DMS 273 (cell line): Measurements from ENCODE around the gene THADA.
"Not testable (repeated sequence)": the region's sequence is repeated elsewhere in the genome, so short reads cannot be mapped to it uniquely, and the experiment has no call there.

Experiments used
- DNase-seq: peaks from one replicate; lab custom pipeline; 2025; ENCODE audit not compliant: unreplicated experiment; lab: John Stamatoyannopoulos, UW

The THADA gene

GRCh38 chr2:43198263-43198662 lies 397.6 kb downstream of the THADA start:
- no peak for DNase-seq

- DNase-seq = no peak
Observed at GRCh38 chr2:43197588-43197896, 398.3 kb downstream of the THADA start.

GRCh38 chr2:43196768-43197587 lies 398.9 kb downstream of the THADA start:
- DNase-seq = no peak

- no peak for DNase-seq
Observed at GRCh38 chr2:43194121-43194869, 401.5 kb downstream of the THADA start.

DNA sequence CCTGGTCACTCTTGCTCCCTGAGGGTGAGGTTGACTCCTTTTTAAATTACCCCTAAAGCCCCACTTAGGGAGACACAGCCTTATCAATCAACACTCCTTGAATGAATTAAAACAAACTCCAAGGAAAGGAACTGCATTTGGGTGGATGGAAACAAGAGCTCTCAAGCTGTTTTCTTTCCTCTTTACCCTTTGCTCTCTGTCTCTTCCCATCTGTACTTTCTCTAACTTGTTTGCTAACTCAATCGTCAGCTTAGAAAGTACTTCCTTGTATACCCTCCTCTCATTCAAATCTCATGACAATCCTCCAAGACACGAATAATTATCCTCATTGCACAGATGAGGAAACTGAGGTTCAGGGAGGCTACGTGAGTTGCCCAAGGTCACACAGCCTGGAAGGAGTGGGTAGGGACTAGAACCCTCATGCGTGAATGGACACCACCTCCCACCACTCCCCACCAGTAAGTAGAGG lies 402.2 kb downstream of the THADA start:
- DNase-seq = no peak

DNA sequence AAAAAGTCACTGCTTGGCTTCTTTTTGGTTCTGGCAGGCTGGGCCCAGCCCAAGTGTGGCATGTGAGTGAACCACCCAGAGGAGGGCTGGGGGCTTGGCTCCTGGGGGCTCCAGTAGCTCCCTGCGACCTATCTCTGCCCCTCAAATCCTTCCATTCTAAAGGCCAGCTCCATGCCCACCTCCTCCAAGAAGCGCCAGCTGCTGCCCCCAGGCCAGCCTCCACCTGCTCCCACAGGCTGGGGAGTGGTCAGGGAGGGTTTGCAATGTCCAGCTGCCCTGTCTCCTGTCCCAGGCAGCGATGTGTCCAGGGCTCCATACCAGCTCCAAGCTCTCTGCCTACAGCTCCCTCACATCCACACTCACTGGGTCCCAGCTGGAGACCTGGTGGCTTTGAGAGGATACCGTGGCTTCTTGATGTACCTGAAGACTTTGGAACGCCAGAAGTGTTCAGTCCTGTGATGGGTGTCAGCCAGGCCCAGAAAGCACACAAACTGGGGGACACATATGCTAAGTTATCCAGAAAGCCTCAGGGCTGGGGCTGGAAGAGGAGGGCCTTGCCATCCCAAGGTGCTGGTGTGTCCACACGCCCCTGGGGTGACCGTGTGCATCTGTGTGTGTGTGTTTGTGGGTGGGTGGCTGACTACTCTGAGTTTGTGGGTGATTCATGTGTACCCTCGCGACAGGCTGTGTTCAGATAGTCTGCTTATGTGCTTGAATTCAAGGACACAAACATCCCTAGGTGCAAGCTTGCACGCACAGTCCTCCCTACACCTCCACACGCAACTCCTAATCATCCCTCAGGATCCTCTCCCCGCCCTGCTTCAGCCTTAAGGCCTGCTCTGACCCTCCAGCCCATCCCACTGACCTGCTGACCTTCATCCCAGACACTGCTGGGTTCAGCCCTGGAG lies 402.8 kb downstream of the THADA start:
- no peak for DNase-seq

DNA sequence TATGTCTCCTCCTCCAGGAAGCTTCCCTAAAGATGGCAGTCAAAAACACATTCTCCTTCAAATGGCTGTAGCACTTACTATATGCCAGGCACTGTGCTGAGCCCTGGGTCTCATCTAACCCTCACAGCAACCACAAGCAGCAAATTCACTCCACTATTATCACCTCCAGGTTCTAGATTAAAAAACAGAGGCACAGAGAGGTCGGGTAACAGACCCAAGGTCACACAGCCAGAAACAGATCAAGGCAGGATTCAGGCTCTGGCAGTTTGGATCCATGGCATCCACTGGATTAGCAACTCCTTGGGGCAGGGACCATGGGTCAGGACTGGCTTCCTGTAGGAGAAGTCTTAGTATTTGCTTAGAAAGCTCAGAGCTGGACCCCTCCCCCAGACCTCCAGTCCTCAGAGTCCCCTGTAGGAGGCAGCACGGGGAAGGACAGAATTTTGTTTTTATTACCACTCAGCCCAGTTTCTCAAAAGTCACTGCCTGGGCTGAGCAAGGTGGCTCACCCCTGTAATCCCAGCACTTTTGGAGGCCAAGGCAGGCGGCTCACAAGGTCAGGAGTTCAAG lies 403.8 kb downstream of the THADA start:
- no peak for DNase-seq

DNA sequence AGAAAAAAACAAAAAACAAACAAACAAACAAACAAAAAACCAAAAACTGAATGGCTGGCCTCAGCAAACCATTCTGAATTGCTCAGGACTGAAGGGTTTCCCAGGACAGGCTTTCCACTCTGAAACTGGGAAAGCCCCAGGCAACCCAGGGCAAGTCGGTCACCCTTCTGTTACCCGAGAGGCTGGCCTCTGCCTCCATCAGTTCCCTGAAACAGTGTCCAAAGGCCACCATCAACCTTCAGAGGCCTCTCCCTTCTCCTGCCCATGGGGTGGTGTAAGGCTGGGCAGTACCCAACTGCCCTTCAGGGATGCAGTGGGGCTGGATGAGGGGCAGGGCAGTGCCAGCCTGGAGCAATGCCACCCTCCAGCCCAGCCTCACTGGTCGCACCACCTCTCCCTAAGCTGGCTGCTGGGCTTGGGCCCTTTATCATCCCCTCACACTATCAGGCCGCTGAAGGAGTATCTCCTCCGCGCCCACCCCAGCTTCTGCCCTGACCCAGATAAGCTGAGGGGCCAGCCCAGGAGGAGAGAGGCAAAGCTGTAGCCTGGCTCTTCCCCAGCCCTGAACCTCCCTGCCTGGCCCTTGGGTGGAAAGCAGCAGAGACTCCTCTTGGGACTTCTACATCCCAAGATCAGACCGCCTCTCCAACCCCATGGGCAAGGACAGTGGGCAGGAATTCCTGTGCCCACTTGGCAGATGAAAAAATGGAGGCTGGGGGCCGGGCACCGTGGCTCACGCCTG lies 405.4 kb downstream of the THADA start:
- DNase-seq = no peak

- not testable (repeated sequence) for DNase-seq
Observed at GRCh38 chr2:43189861-43190260, 406.0 kb downstream of the THADA start.

DNA sequence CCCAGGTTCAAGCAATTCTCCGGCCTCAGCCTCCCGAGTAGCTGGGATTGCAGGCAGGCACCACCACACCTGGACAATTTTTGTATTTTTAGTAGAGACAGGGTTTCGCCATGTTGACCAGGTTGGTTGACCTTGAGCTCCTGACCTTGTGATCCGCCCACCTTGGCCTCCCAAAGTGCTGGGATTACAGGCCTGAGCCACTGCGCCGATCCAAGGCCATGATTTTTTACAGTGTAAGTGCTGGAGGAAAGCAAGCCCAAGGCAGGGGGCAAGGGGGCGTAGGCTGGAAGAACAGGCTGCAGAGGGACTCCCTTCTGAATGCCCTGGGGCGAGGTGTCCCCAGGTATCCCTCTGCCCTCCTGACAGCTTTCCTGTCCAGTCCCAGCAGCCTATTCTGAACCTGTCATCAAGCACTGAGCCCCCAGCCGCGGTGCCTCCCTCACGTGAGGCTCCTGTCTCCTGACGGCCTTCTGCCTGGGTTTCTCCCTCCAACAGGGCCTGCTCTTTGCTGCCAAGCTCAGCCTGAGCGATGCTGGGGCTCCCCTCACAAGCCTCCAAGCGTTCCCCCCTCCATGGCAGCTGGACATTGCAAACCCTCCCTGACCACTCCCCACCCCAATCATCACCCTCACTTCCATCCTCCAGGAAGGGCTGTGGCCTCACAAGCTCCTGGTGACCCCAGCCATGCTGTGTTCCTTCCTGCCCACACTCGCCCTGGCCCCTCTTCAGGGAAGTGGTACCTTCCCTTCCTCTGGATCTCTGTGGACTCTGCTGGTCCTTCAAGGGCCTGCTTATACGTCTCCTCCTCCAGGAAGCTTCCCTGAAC lies 407.1 kb downstream of the THADA start:
- no peak for DNase-seq

GRCh38 chr2:43186679-43187374 lies 409.0 kb downstream of the THADA start:
- peak; percentile 78 for DNase-seq

GRCh38 chr2:43186321-43186678 lies 409.5 kb downstream of the THADA start:
- no peak for DNase-seq

GRCh38 chr2:43185146-43185545 lies 410.7 kb downstream of the THADA start:
- no peak for DNase-seq

GRCh38 chr2:43184339-43184895 lies 411.4 kb downstream of the THADA start:
- no peak for DNase-seq

GRCh38 chr2:43183743-43184142 lies 412.1 kb downstream of the THADA start:
- no peak for DNase-seq

- DNase-seq = no peak
Observed at GRCh38 chr2:43180897-43181296, 414.9 kb downstream of the THADA start.
